H9 (cell line): ENCODE measurements around the gene ARSI. TPM values are rescaled to one million over a fixed set of nuclear protein-coding genes. Genes with fewer than 3 reads are reported as not detected.

Experiments used
- DNase-seq: peaks from one replicate; pipeline ENCODE4 v3.0.0-alpha.2; 2017
- H2AFZ ChIP-seq: one replicate; pipeline ENCODE4 v1.6.1; 2013; ENCODE audit warnings: mild to moderate bottlenecking, low read length, control low read depth, moderate library complexity
- H2AK5ac ChIP-seq: 2 replicates; pipeline ENCODE4 v1.6.1; 2013; ENCODE audit warnings: low read length, control low read depth, mixed read lengths; ENCODE audit not compliant: insufficient read length
- H2BK120ac ChIP-seq: one replicate; pipeline ENCODE4 v1.6.1; 2013; ENCODE audit warnings: low read depth, mild to moderate bottlenecking, low read length, control low read depth, inconsistent platforms; ENCODE audit not compliant: poor library complexity, severe bottlenecking
- H2BK12ac ChIP-seq: 2 replicates; pipeline ENCODE4 v1.6.1; 2013; ENCODE audit warnings: low read length, control low read depth, mixed read lengths, low read depth; ENCODE audit not compliant: insufficient read length
- H2BK15ac ChIP-seq: 2 replicates; pipeline ENCODE4 v1.6.1; 2013; ENCODE audit warnings: low read depth, low read length, control low read depth
- H2BK20ac ChIP-seq: one replicate; pipeline ENCODE4 v1.6.1; 2013; ENCODE audit warnings: low read depth, mild to moderate bottlenecking, low read length, control low read depth, inconsistent platforms; ENCODE audit not compliant: poor library complexity, severe bottlenecking
- H2BK5ac ChIP-seq: 2 replicates; pipeline ENCODE4 v1.6.1; 2013; ENCODE audit warnings: low read length, control low read depth, mixed read lengths; ENCODE audit not compliant: insufficient read length
- H3K14ac ChIP-seq: 2 replicates; pipeline ENCODE4 v1.6.1; 2013; ENCODE audit warnings: low read length, control low read depth; ENCODE audit not compliant: insufficient read depth
- H3K18ac ChIP-seq: 2 replicates; pipeline ENCODE4 v1.6.1; 2013; ENCODE audit warnings: low read depth, mild to moderate bottlenecking, mixed read lengths, low read length, control low read depth; ENCODE audit not compliant: insufficient read length
- H3K23ac ChIP-seq: 2 replicates; pipeline ENCODE4 v1.6.1; 2013; ENCODE audit warnings: low read length, control low read depth, mixed read lengths, low read depth; ENCODE audit not compliant: insufficient read length
- H3K23me2 ChIP-seq: 2 replicates; pipeline ENCODE4 v1.6.1; 2013; ENCODE audit warnings: low read depth, mild to moderate bottlenecking, mixed read lengths, low read length, control low read depth; ENCODE audit not compliant: insufficient read length, poor library complexity, severe bottlenecking
- H3K27ac ChIP-seq: 2 replicates; pipeline ENCODE4 v1.5.1; 2013; ENCODE audit warnings: low read length, control low read depth, mixed read lengths, low read depth; ENCODE audit not compliant: insufficient read length
- H3K27me3 ChIP-seq: 2 replicates; pipeline ENCODE4 v1.6.1; 2013; ENCODE audit warnings: low read length, control low read depth, inconsistent platforms; ENCODE audit not compliant: insufficient read depth
- H3K4ac ChIP-seq: 2 replicates; pipeline ENCODE4 v1.6.1; 2013; ENCODE audit warnings: low read depth, mild to moderate bottlenecking, control low read depth, inconsistent platforms, low read length, moderate library complexity
- H3K4me1 ChIP-seq: 2 replicates; pipeline ENCODE4 v1.6.1; 2013; ENCODE audit warnings: low read length, control low read depth, inconsistent platforms; ENCODE audit not compliant: insufficient read depth
- H3K4me2 ChIP-seq: 2 replicates; pipeline ENCODE4 v1.6.1; 2013; ENCODE audit warnings: low read length, control low read depth, mixed read lengths; ENCODE audit not compliant: insufficient read length, insufficient read depth
- H3K56ac ChIP-seq: 2 replicates; pipeline ENCODE4 v1.6.1; 2013; ENCODE audit warnings: low read depth, mild to moderate bottlenecking, mixed read lengths, low read length, control low read depth; ENCODE audit not compliant: insufficient read length
- H3K79me1 ChIP-seq: 2 replicates; pipeline ENCODE4 v1.6.1; 2013; ENCODE audit warnings: low read depth, mild to moderate bottlenecking, moderate library complexity, low read length, control low read depth, inconsistent platforms; ENCODE audit not compliant: insufficient read depth, poor library complexity, severe bottlenecking
- H3K79me2 ChIP-seq: 2 replicates; pipeline ENCODE4 v1.6.1; 2013; ENCODE audit warnings: low read length, control low read depth, inconsistent platforms; ENCODE audit not compliant: insufficient read depth
- H3K9ac ChIP-seq: 2 replicates; pipeline ENCODE4 v1.6.1; 2013; ENCODE audit warnings: low read length, control low read depth, mixed read lengths; ENCODE audit not compliant: insufficient read length; ENCODE audit errors: extremely low read depth
- H3K9me3 ChIP-seq: one replicate; pipeline ENCODE4 v1.6.1; 2013; ENCODE audit warnings: low read depth, low read length, inconsistent platforms; ENCODE audit not compliant: control insufficient read depth
- H3T11ph ChIP-seq: one replicate; pipeline ENCODE4 v1.6.1; 2013; ENCODE audit warnings: mild to moderate bottlenecking, low read length, control low read depth, inconsistent platforms
- H4K20me1 ChIP-seq: one replicate; pipeline ENCODE4 v1.6.1; 2013; ENCODE audit not compliant: control insufficient read depth, insufficient read length, insufficient read depth
- H4K5ac ChIP-seq: 2 replicates; pipeline ENCODE4 v1.6.1; 2013; ENCODE audit warnings: low read depth, mild to moderate bottlenecking, mixed read lengths, low read length, control low read depth; ENCODE audit not compliant: insufficient read length
- H4K8ac ChIP-seq: replicated peaks from 2 replicates; pipeline ENCODE4 v1.6.1; 2013; ENCODE audit warnings: low read length, control low read depth, mixed read lengths, low read depth; ENCODE audit not compliant: insufficient read length
- H4K91ac ChIP-seq: 2 replicates; pipeline ENCODE4 v1.6.1; 2013; ENCODE audit warnings: low read depth, mild to moderate bottlenecking, moderate library complexity, mixed read lengths, low read length, control low read depth; ENCODE audit not compliant: insufficient read length
- H3K27ac Mint-ChIP-seq, 3 experiments: 2 replicates in 2 of 3; 3 replicates in 1 of 3; pipeline ENCODE4 v1.8.0; 2020 to 2021; ENCODE audit warnings: mixed read lengths in 3 of 3, mild to moderate bottlenecking in 1 of 3, moderate library complexity in 1 of 3
- H3K27me3 Mint-ChIP-seq: 2 replicates; pipeline ENCODE4 v1.8.0; 2021; ENCODE audit warnings: low read depth, mild to moderate bottlenecking, moderate library complexity, mixed read lengths
- H3K36me3 Mint-ChIP-seq, 3 experiments: 2 replicates in 2 of 3; 3 replicates in 1 of 3; pipeline ENCODE4 v1.8.0; 2020 to 2021; ENCODE audit warnings: low read depth in 3 of 3, mixed read lengths in 3 of 3; ENCODE audit not compliant: insufficient read depth in 1 of 3
- H3K4me1 Mint-ChIP-seq, 2 experiments: 2 replicates each; pipeline ENCODE4 v1.8.0; 2020; ENCODE audit warnings: mixed read lengths in 2 of 2
- H3K4me3 Mint-ChIP-seq, 2 experiments: 2 replicates in 1 of 2; 3 replicates in 1 of 2; pipeline ENCODE4 v1.8.0; 2020 to 2021; ENCODE audit warnings: mild to moderate bottlenecking in 2 of 2, mixed read lengths in 2 of 2, moderate library complexity in 1 of 2
- H3K9me3 Mint-ChIP-seq, 2 experiments: 2 replicates in 1 of 2; 3 replicates in 1 of 2; pipeline ENCODE4 v1.8.0; 2020; ENCODE audit warnings: mild to moderate bottlenecking in 2 of 2, mixed read lengths in 2 of 2, moderate library complexity in 1 of 2
- WGBS: extraction: QIAGEN DNeasy Blood & Tissue Kit; methylation state at CpG from one replicate; pipeline ENCODE4 v1.1.7; 2013; ENCODE audit warnings: missing lambda C conversion rate, low lambda C conversion rate, mixed read lengths; ENCODE audit not compliant: insufficient read length; ENCODE audit errors: extremely low coverage; 5-methylcytosine and 5-hydroxymethylcytosine counted together
- total RNA-seq: library from RNA; stranded (reverse); gene quantifications from 2 replicates; pipeline ENCODE4 v1.2.1, GENCODE V29; 2021
- TF ChIP-seq, protein P1 (sequence below): fragments of 200-600 bp; sonication (generic); conservative IDR thresholded peaks from 3 replicates; pipeline ENCODE4 v1.8.0; 2021; ENCODE audit warnings: antibody characterized with exemption, mild to moderate bottlenecking

The ARSI gene
- total RNA-seq, 1 experiment from 2014 or later: 1.7 TPM

DNA sequence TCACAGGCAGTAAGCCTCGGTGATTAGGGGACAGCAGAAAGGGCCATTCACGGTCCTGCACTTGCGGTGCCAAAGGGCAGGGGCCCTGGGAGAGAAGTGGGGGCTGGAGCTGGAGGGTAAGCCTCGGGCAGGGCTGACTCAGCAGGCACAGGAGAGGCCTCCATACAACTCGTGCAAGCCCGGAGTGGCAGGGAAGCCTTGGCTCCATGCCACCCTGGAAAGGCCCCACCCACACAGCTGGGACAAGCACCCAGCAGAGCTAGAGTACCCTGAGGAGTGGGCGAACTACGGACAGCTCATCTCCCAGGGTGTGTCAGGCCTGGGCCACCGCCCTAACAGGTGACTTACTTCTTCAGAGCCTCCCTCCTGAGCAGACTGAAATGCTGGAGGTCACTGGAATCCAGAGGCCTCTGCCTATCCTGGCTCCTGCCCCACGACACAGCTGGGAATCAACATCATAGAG, 7.5 kb downstream of the ARSI start:
- Histone ChIP-seq H2AK5ac (no peak overlapping the region), H3K4me2 (no peak overlapping the region), H3K56ac (no peak overlapping the region), H3K4me1 (no peaks in the 10 kb centered on the region; the same call in 1 of the 2 replicates), H3K9ac (no peak overlapping the region), H2BK20ac (no peak overlapping the region), H3K79me2 (no peaks in the 10 kb centered on the region), H3K79me1 (no peaks in the 10 kb centered on the region), H4K8ac (no peak overlapping the region), H4K20me1 (no peaks in the 10 kb centered on the region), H3K18ac (no peak overlapping the region), H3T11ph (no peak overlapping the region), H2BK15ac (no peak overlapping the region), H2AFZ (no peak overlapping the region), H3K9me3 (no peaks in the 10 kb centered on the region), H3K23ac (no peak overlapping the region), H3K27ac (no peak overlapping the region), H2BK12ac (no peak overlapping the region), H2BK120ac (no peak overlapping the region), H3K4ac (no peak overlapping the region), H3K27me3 (no peaks in the 10 kb centered on the region), H2BK5ac (no peak overlapping the region), H3K23me2 (no peaks in the 10 kb centered on the region), H4K91ac (no peak overlapping the region), H3K14ac (no peak overlapping the region; the same call in 1 of the 2 replicates), H4K5ac (no peak overlapping the region)
- Mint-ChIP-seq H3K4me1 (peaks cover 10 to 22% of the 10 kb centered on the region in 2 experiments), H3K4me3 (no peak overlapping the region), H3K9me3 (no peaks in the 10 kb centered on the region; a peak in 1 of 5 replicates), H3K36me3 (no peaks in the 10 kb centered on the region), H3K27ac (no peak overlapping the region), H3K27me3 (peaks cover 6% of the 10 kb centered on the region)
- WGBS: no CpG with 5 or more reads among the region's 10 CpGs
- TF ChIP-seq, protein P1, sequence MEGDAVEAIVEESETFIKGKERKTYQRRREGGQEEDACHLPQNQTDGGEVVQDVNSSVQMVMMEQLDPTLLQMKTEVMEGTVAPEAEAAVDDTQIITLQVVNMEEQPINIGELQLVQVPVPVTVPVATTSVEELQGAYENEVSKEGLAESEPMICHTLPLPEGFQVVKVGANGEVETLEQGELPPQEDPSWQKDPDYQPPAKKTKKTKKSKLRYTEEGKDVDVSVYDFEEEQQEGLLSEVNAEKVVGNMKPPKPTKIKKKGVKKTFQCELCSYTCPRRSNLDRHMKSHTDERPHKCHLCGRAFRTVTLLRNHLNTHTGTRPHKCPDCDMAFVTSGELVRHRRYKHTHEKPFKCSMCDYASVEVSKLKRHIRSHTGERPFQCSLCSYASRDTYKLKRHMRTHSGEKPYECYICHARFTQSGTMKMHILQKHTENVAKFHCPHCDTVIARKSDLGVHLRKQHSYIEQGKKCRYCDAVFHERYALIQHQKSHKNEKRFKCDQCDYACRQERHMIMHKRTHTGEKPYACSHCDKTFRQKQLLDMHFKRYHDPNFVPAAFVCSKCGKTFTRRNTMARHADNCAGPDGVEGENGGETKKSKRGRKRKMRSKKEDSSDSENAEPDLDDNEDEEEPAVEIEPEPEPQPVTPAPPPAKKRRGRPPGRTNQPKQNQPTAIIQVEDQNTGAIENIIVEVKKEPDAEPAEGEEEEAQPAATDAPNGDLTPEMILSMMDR: no peak
- no peak for DNase-seq
